Measurements from ENCODE around the gene RPS2.
A peak's percentile ranks its signal among the peaks of the same experiment; 100 is the strongest.
"Not testable (repeated sequence)": the region's sequence is repeated elsewhere in the genome, so short reads cannot be mapped to it uniquely, and the experiment has no call there.

RPS2 gene

GRCh38 chr16:1942810-1943726 is 21.6 kb downstream of the RPS2 start, which contains the start of gene MSRB1:
Gene MSRB1 (minus strand): TSS chr16:1943199. CDS start chr16:1943156, 43 bp downstream.
- DNase-seq, result peak; percentile 70 to 100 (median 98)

GRCh38 chr16:1942047-1942809 is 22.4 kb downstream of the RPS2 start:
- DNase-seq, result peak in 1 of 56 donors; percentile 4

GRCh38 chr16:1941162-1942046 is 23.2 kb downstream of the RPS2 start:
- DNase-seq, result no peak

GRCh38 chr16:1940273-1941161 is 24.1 kb downstream of the RPS2 start:
- no peak for DNase-seq

- not testable (repeated sequence) for DNase-seq
Observed at GRCh38 chr16:1939833-1940232, 24.8 kb downstream of the RPS2 start.

- no peak for DNase-seq
Observed at GRCh38 chr16:1938910-1939309, 25.7 kb downstream of the RPS2 start.

- no peak for DNase-seq
Observed at GRCh38 chr16:1938316-1938715, 26.3 kb downstream of the RPS2 start.

GRCh38 chr16:1936945-1937479 is 27.6 kb downstream of the RPS2 start:
- no peak for DNase-seq

- no peak for DNase-seq
Observed at GRCh38 chr16:1933097-1933661, 31.4 kb downstream of the RPS2 start.

- no peak for DNase-seq
Observed at GRCh38 chr16:1932050-1933028, 32.3 kb downstream of the RPS2 start.

GRCh38 chr16:1930338-1930720 is 34.3 kb downstream of the RPS2 start:
- no peak for DNase-seq

- DNase-seq, result peak in 54 of 56 donors; percentile 31 to 92 (median 74)
Observed at GRCh38 chr16:1929578-1930337, 34.9 kb downstream of the RPS2 start.

GRCh38 chr16:1929105-1929504 is 35.5 kb downstream of the RPS2 start:
- DNase-seq, result peak in 1 of 56 donors; percentile 32

- no peak for DNase-seq
Observed at GRCh38 chr16:1926271-1926670, 38.4 kb downstream of the RPS2 start.

- no peak for DNase-seq
Observed at GRCh38 chr16:1924095-1924494, 40.5 kb downstream of the RPS2 start.

- DNase-seq, result no peak
Observed at GRCh38 chr16:1923299-1924034, 41.2 kb downstream of the RPS2 start.

GRCh38 chr16:1922357-1922756 is 42.3 kb downstream of the RPS2 start:
- no peak for DNase-seq

Measured in nucleus accumbens (tissue), 56 donors.